ENCODE data around the gene JTB.

DNA sequence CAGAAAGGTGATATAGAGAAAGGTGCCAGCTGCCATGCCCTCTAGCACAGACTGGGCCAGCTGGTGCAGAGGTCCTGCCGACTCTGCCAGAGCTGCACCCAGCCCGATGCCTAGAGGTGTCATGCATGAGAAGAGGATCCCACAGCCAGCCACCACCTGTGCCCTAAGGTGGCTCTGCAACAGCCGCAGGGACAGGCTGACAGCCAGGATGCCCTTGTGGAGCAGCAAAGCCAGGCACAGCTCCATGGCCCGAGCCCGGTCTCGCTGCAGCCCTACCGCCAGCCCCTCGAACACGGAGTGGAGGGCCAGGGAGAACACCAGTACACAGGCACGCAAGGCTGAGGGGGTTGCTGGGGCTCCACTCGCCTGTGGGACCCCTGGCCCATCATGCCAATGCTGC, 17.3 kb downstream of the JTB start:
- no peak for TF ChIP-seq POLR2A (IDR thresholded peaks at IDR 0.05; ENCODE audit: low read depth, low read length)
- no peak for TF ChIP-seq PAX5 (IDR thresholded peaks at IDR 0.05; ENCODE audit: insufficient read depth, low read length, severe bottlenecking)

Measured in GM12891 (cell line).